Large intestine (tissue), 3 donors: ENCODE data around the gene HECW1. TPM values are rescaled to one million over a fixed set of nuclear protein-coding genes. Genes with fewer than 3 reads are reported as not detected.

Experiments
- DNase-seq, 2 donors: peaks; one replicate each; pipeline versions ENCODE4 v3.0.0 to v3.0.0-alpha.2; 2013
- H3K27ac ChIP-seq: one replicate; pipeline ENCODE4 v1.5.1; 2013; ENCODE audit warnings: low read length
- H3K27me3 ChIP-seq: 2 replicates; pipeline ENCODE4 v1.6.1; 2013; ENCODE audit warnings: low read length; ENCODE audit not compliant: control insufficient read depth, insufficient read depth
- H3K36me3 ChIP-seq: 2 replicates; pipeline ENCODE4 v1.6.1; 2013; ENCODE audit warnings: low read length; ENCODE audit not compliant: control insufficient read depth, insufficient read depth
- H3K4me1 ChIP-seq: one replicate; pipeline ENCODE4 v1.6.1; 2013; ENCODE audit warnings: low read length; ENCODE audit not compliant: control insufficient read depth, insufficient read depth
- H3K4me3 ChIP-seq: one replicate; pipeline ENCODE4 v1.5.1; 2013; ENCODE audit warnings: low read length
- H3K9me3 ChIP-seq: one replicate; pipeline ENCODE4 v1.6.1; 2013; ENCODE audit warnings: mild to moderate bottlenecking, low read depth, low read length, moderate library complexity; ENCODE audit not compliant: control insufficient read depth
- WGBS: methylation state at CpG from one replicate; pipeline ENCODE4 v1.1.5; 2013; ENCODE audit warnings: low lambda C conversion rate; ENCODE audit not compliant: insufficient coverage; 5-methylcytosine and 5-hydroxymethylcytosine counted together
- polyA plus RNA-seq: library from polyadenylated mRNA; unstranded; fragments of 120-200 nt; gene quantifications from one replicate; pipeline ENCODE4 v1.2.1, GENCODE V29; 2013

Gene HECW1
- polyA plus RNA-seq, 1 donor = 0.36 TPM

DNA sequence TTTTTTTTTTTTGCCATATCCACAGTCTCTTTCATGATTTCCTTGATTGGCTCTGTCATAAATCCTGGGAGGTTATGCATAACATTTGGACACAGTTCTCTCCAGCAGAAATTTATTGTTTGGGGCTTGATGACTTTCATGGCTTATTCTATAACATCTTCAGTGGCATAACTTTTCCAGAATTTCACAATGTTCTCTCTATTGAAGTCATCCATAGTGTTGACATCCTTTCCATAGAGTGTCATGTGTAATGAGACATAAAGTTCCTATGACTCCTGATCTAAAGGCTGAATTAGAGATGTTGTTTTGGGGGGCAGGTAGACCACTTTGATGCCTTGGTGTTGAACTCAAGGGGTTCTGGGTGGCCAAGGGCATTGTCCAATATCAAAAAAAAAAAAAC is 433.8 kb downstream of the HECW1 start:
- no peaks in the 10 kb centered on the region for H3K36me3 ChIP-seq
- no peaks in the 10 kb centered on the region for H3K27me3 ChIP-seq
- H3K4me3 ChIP-seq = no peak overlapping the region
- no peak for DNase-seq
- no peaks in the 10 kb centered on the region for H3K9me3 ChIP-seq
- H3K27ac ChIP-seq = no peak overlapping the region
- H3K4me1 ChIP-seq = no peaks in the 10 kb centered on the region

DNA sequence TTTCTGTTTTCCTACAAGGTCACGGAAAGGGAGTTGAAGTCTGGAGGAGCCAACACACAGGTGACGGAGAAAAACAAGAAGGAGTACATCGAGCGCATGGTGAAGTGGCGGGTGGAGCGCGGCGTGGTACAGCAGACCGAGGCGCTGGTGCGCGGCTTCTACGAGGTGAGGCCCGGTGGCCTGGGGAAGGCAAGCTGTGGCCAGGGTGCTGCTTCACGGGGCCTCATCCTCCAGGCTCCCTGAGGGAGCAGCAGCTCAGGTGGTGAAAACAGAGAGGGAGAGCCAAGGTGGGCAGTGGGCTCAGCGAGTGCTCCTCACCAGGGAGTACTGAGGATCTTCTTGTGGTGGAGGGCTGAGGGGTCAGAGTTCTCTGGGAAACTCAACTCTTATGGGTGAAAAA is 438.0 kb downstream of the HECW1 start:
- no peak for DNase-seq
- no peak overlapping the region for H3K27ac ChIP-seq
- H3K4me3 ChIP-seq = no peak overlapping the region
- peaks cover 9% of the 10 kb centered on the region for H3K4me1 ChIP-seq
- no peaks in the 10 kb centered on the region for H3K27me3 ChIP-seq
- no peaks in the 10 kb centered on the region for H3K36me3 ChIP-seq
- WGBS = 100% methylated on average over 4 of the region's 16 CpGs
- no peaks in the 10 kb centered on the region for H3K9me3 ChIP-seq

DNA sequence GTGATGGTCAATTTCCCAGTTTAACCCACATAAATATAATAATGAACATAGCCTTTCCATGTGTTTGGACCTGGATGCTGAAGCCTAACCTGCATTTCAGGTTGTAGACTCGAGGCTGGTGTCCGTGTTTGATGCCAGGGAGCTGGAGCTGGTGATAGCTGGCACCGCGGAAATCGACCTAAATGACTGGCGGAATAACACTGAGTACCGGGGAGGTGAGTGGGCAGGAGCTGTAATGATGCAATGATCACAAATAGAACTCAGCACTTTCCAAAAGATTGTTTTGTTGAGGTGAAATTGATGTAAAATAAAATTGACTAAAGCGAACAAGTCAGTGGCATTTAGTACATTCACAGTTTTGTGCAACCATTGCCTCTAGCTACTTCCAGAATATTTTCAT is 439.7 kb downstream of the HECW1 start:
- no peaks in the 10 kb centered on the region for H3K9me3 ChIP-seq
- H3K4me3 ChIP-seq = no peak overlapping the region
- H3K27ac ChIP-seq = no peak overlapping the region
- no peaks in the 10 kb centered on the region for H3K36me3 ChIP-seq
- H3K27me3 ChIP-seq = no peaks in the 10 kb centered on the region
- H3K4me1 ChIP-seq = peaks cover 9% of the 10 kb centered on the region
- WGBS = 83% methylated on average over 1 of the region's 8 CpGs
- no peak for DNase-seq

DNA sequence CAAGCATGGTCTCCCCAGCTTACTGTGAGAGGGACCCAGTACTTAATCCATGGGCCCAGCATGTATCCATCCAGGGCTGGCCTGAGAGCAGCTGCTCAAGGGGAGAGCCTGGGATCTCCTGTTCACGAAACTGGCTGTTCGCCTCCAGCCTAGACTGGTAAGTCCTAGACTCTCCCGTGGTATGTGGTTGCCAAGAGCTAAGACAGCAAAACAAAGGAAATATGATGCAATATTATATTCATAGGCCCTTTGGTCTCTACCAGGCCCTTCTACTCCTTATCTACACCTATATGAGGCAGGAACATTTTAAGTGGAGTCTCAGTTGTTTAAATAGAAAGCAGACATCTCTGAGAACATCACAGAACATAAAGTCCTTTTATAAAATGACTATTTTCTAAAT is 441.6 kb downstream of the HECW1 start:
- H3K27me3 ChIP-seq = no peaks in the 10 kb centered on the region
- H3K36me3 ChIP-seq = no peaks in the 10 kb centered on the region
- DNase-seq = peak; percentile 60 to 83
- no peak overlapping the region for H3K4me3 ChIP-seq
- WGBS = no CpG with 5 or more reads among the region's 3 CpGs
- peak overlapping the region; percentile 6 for H3K27ac ChIP-seq
- no peaks in the 10 kb centered on the region for H3K9me3 ChIP-seq
- peaks cover 9% of the 10 kb centered on the region for H3K4me1 ChIP-seq

- no peak overlapping the region for H3K4me3 ChIP-seq
- H3K27ac ChIP-seq = no peak overlapping the region
- H3K9me3 ChIP-seq = no peaks in the 10 kb centered on the region
- H3K4me1 ChIP-seq = peaks cover 9% of the 10 kb centered on the region
- WGBS = no CpG with 5 or more reads among the region's 15 CpGs
- no peak for DNase-seq
- no peaks in the 10 kb centered on the region for H3K36me3 ChIP-seq
- H3K27me3 ChIP-seq = no peaks in the 10 kb centered on the region
Observed at GRCh38 chr7:43554423-43554822, 442.0 kb downstream of the HECW1 start.

GRCh38 chr7:43557831-43558495 is 445.5 kb downstream of the HECW1 start:
- H3K4me3 ChIP-seq = no peak overlapping the region
- no peaks in the 10 kb centered on the region for H3K36me3 ChIP-seq
- no peaks in the 10 kb centered on the region for H3K27me3 ChIP-seq
- H3K9me3 ChIP-seq = no peaks in the 10 kb centered on the region
- WGBS = 100% methylated on average over 1 of the region's 7 CpGs
- DNase-seq = no peak
- no peak overlapping the region for H3K27ac ChIP-seq
- H3K4me1 ChIP-seq = peaks cover 9% of the 10 kb centered on the region

DNA sequence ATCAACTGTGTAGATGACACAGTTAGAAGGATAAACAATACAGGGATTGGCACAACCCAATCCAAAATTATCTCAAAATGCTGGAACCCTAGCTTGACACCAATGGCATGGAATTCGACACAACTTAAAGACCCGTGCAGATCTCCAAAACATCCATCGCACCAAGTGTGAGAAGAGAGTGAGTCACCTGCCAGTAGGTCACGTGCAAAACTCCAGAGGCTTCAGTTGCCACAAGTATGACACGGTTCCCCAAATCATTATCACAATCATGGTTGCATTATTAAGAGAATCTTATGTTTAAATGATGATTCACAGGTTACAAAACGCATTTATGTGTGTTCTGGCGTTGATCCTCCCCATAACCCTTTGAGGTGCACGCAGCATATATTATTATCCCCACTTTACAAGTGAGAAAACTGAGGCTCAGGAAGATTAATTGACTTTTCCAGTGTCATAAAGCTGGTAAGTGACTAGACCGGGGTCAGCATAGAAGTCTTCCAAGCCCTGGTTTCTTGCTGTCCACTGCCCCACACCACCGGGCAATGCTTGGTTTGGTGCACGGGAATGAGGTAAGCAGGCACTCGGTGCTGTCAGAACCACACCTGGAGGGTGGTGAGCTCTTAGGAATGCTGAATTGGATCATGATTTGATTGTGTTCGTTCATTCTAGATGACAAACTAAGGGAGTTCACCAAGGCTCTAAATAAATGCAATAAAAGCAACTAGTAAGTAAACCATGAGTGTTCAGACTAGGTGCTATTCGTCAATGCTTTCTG is 446.9 kb downstream of the HECW1 start:
- DNase-seq = no peak
- WGBS = 94% methylated on average over 5 of the region's 14 CpGs
- Histone ChIP-seq H3K27me3 (no peaks in the 10 kb centered on the region), H3K36me3 (no peaks in the 10 kb centered on the region), H3K27ac (no peak overlapping the region), H3K4me1 (peaks cover 3% of the 10 kb centered on the region), H3K9me3 (no peaks in the 10 kb centered on the region), H3K4me3 (no peak overlapping the region)

DNA sequence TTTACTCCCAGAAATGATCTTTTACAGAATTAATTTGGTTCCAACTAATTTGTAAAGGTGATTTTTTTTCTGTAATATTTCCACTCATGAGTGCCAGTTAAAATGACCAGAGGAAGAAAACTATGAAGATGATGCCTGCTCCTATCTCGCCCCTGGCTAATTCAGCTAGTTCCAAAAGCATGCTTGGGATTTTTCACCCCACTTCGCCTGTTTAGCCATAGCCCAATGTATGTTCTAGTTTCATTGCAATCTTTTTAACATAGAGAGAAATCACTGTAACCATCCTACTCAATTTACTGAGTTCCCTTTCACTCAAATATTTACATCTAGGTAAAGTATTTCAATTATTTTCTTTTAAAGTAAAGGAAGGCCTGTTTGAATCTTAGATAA is 447.5 kb downstream of the HECW1 start:
- no peak for DNase-seq
- H3K36me3 ChIP-seq = no peaks in the 10 kb centered on the region
- H3K4me3 ChIP-seq = no peak overlapping the region
- H3K9me3 ChIP-seq = no peaks in the 10 kb centered on the region
- H3K27ac ChIP-seq = no peak overlapping the region
- H3K4me1 ChIP-seq = no peaks in the 10 kb centered on the region
- WGBS = 80% methylated on average over 1 of the region's 2 CpGs
- H3K27me3 ChIP-seq = no peaks in the 10 kb centered on the region

GRCh38 chr7:43560742-43561330 is 448.4 kb downstream of the HECW1 start:
- no peak overlapping the region for H3K4me3 ChIP-seq
- H3K27ac ChIP-seq = no peak overlapping the region
- no peaks in the 10 kb centered on the region for H3K9me3 ChIP-seq
- no peaks in the 10 kb centered on the region for H3K36me3 ChIP-seq
- no peak for DNase-seq
- no CpG with 5 or more reads among the region's 7 CpGs for WGBS
- H3K4me1 ChIP-seq = no peaks in the 10 kb centered on the region
- no peaks in the 10 kb centered on the region for H3K27me3 ChIP-seq

- Histone ChIP-seq H3K9me3 (no peaks in the 10 kb centered on the region), H3K36me3 (no peaks in the 10 kb centered on the region), H3K27me3 (no peaks in the 10 kb centered on the region), H3K4me3 (no peak overlapping the region), H3K4me1 (no peaks in the 10 kb centered on the region), H3K27ac (no peak overlapping the region)
- no CpG with 5 or more reads among the region's 3 CpGs for WGBS
- no peak for DNase-seq
Observed at GRCh38 chr7:43562383-43562782, 449.9 kb downstream of the HECW1 start.
